Activated CD8-positive, alpha-beta memory T cell treated with anti-CD3 and anti-CD28 coated beads, Interleukin-2, amount 50 U/mL, for 1 hour (primary cell): Measurements from ENCODE around the gene CLCNKA.

ENCODE experiments used
- DNase-seq: peaks from one replicate; pipeline ENCODE4 v3.0.0-alpha.2; 2020; ENCODE audit errors: extremely low read depth

Gene CLCNKA

DNA sequence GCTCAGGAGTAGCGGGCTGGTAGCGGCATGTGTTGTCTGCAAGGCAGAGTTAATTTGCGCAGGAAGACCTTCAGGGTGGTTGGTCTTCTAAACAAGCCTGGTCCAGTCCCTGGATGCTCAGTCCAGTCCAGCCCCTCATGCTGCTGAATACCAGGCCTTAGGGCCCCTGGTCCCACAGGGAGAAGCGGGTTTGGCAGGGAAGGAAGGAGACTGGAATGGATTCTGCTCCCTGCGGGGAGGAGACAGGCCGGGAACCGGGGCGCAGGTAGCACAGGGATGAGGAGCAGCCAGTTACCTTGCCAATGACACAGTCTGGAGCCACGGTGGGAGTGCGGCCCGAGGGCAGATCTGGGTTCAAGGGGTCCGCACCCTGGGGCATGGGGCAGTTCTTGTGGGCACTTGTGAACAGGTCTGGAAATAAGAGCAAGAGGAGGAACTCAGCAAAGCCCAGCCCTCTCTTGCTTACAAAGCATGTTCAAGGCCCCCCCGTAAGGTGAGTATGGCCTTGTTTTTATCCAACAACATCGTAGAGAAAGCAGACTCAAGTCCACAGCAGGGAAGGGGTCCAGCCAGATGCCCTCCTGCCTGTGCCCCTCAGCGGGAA, 41.5 kb downstream of the CLCNKA start:
- DNase-seq = no peak

GRCh38 chr1:16063921-16064320, 42.1 kb downstream of the CLCNKA start:
- no peak for DNase-seq

- DNase-seq = no peak
These were observed 42.9 kb downstream of the CLCNKA start for GRCh38 chr1:16064536-16065268.

DNA sequence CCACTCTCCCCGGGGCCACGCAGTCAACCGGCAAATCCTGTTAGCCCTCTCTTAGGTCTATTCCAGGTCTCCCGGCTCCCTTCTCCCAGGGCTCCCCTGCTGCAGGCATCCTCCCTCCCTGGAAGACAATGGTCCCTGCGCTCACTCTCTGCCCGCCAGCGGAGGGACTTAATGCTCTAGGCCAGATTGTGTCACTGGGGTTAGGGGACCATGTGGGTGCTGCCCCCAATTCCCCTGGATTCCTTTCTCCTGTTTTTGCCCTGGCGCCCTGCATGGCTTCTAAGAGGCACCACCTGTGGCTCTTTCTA, 43.4 kb downstream of the CLCNKA start:
- DNase-seq = no peak

DNA sequence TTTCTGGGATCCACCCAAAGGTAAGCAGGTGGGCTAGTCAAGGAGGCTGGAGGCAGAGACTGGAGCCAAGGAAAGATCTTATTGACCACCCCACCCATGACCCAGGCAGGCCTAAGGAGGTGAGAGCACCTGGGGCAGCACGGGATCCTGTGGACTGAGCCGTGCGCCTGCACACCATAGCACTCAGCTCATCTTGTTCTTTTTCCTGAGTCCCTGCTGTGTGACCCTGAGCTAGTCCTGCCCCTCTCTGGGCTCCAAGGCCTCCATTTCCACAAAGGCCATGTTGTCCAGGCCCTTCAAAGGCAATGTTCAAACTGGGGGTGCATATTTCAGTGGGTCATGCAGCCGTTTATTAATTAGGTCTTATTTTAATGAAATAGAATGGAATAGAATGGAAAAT, 44.4 kb downstream of the CLCNKA start:
- DNase-seq = no peak

- no peak for DNase-seq
These were observed 45.4 kb downstream of the CLCNKA start for GRCh38 chr1:16067127-16067768.

- no peak for DNase-seq
These were observed 46.1 kb downstream of the CLCNKA start for GRCh38 chr1:16067933-16068332.

GRCh38 chr1:16068356-16069270, 46.8 kb downstream of the CLCNKA start:
- no peak for DNase-seq

- no peak for DNase-seq
These were observed 49.0 kb downstream of the CLCNKA start for GRCh38 chr1:16070640-16071355.

GRCh38 chr1:16071614-16072013, 49.8 kb downstream of the CLCNKA start:
- DNase-seq = no peak

DNA sequence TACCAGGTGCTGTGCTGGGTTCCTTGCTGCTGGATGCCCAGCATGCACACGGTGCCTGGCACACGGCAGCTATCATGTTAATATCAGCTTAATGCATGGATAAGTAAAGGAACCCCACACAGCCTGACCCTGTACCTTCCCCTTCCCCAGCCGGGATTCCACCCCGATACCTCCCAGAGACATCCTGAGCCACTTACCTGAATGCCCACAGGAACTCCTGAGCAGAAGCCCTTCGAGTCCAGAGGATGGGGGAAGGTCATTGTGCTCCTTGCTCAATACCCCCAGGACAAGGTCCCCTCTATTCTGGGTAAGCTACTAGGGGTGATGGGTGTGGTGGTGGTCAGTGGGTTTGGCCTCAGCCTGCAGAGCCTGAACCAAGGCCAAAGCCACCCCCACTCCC, 50.3 kb downstream of the CLCNKA start:
- no peak for DNase-seq

DNA sequence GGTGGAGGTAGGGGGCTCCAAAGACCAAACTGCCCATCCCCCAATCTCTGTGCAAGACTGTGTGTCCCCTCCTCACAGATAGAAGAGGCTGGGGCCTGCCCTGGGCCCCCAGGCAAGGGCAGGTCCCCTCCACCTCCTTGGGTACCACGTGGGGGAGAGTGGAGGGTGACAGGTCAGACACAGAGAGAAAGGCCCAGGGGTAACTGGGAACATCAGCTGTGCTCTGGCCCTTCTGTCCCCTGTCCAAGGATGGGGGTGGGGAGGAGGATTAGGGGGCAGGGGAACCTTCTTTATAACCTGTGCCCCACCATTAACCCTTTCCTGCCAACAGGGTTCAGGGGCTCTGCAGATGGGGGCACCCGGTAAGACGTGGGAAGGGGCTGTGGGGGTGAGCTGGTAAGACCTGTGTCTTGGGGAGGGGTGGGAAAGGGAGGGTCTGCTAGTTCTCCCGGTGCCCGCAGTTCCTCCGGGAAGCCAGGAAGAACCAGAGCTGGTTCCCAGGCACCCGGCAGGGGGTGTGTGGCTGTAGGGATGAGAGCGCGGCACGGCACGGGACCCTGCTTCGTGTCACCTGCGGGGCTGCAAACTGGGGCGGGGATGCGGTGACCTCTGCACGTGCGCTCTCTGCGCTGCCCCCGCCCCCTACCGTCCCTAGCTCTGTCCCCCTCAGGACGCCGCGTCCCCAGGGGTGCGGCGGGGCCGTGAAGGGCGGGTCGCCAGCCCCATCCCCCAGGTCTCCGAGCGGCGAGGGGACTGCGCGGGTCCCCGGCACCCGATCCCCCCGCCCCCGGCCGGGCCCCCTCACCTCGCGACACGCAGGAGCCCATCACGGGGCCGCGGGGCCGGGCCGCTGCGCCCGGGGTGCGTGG, 51.0 kb downstream of the CLCNKA start:
- no peak for DNase-seq

GRCh38 chr1:16073490-16074119, 51.8 kb downstream of the CLCNKA start, which contains the start of gene FAM131C:
Gene FAM131C, minus strand, starts transcription at chr1:16073651. Its CDS starts 209 bp downstream, at chr1:16073442.
- no peak for DNase-seq

- DNase-seq = no peak
These were observed 52.4 kb downstream of the CLCNKA start for GRCh38 chr1:16074217-16074616.

DNA sequence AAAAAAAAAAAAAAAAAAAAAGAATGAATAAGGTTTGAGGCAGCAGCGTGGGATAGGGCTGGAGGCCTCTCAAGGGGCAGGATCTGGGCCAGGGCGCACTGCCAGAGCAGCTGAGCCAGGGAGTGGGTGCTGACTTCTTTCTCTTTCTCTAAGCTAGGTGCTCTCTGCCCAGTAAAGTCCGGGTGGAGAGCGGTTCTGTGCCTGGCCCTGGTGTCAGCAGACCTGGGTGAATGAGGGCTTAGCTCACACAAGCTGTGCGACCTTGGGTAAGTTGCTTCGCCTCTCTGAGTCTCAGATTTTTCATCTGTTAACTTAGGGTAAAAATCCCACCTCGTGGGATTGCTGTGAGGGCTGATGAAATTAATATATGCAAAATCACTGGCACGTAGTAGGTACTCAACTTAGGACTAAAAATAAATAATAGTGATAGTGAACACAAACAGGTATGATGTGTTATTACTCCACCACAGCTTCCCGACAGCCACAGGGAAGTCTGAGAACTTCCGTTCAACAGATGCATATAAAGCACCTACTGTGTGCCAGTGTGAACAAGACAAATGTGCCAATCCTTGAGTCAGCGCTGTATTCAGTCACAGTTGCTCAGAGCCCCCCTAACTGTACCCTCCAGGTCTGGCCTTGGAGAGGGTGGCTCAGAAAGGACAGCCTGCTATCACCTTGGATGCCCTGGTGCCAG, 53.6 kb downstream of the CLCNKA start:
- no peak for DNase-seq

DNA sequence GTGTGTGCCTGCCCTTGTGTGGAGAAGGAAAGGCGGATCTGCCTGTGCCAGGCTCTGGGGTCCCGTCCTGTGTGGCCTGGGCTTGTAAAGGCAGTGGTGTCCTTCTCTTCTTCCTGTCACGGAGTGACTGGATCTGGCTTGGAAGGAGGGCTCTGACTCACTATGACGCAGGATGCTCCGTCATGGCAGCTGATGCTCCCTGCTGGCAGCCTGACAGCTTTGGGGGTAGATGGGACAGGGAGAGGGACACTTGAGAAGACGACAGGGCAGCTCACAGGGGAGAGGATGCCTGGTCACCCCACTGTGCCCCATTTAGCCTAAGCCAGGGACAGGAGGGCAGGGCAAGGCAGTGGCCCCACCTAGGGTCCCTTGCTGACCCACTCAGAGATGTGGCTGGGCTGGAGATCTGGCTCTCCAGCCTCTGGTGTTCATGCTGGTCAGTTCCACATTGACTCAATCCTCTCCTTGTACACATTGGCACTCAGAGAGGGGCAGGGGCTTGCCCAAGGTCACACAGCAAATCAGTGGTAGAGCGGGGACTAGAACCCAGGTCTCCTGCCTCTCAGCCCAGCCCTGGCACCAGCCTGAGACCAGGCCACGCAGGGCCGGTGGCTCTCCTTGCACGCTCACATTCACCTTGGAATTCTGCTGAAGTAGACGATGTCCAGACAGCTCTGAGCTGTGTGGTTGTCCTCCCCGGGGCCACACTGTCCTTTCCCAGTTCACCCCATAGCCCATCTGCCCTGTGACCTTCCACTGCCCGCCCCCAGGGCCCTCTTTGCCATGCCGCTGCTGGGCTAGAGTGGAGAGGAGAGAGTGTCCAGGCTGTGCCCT, 54.4 kb downstream of the CLCNKA start:
- DNase-seq = no peak

DNA sequence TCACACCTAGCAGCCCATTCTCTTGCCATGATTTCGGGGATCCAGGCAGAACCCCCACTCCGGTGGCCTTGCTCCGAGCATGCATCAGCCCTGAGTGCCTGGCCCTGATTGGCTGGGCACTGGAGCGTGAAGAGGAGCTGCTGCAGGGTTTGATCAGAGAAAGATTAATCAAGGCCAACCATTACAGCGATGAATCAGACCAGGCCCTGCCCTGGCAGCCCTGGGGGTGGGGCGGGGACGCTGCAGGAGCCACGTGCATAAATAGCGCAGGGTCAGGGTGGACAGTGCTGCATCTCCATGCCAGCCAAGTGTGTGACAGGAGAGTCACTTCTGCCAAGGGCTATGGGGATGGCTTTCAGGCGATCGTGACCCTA, 55.0 kb downstream of the CLCNKA start:
- no peak for DNase-seq

- DNase-seq = no peak
These were observed 55.8 kb downstream of the CLCNKA start for GRCh38 chr1:16077406-16078245.
